Sigmoid colon (tissue), 7 donors: ENCODE measurements around the gene INTS6. TPM values are rescaled to one million over a fixed set of nuclear protein-coding genes. Genes with fewer than 3 reads are reported as not detected.

ENCODE experiments used
- DNase-seq: peaks from one replicate; pipeline ENCODE4 v3.0.0-alpha.2; 2019
- H3K27ac ChIP-seq, 4 donors: fragments of 200-600 bp; sonication (generic); one replicate each; pipeline ENCODE4 v1.5.1; 2016 to 2019; ENCODE audit warnings: mild to moderate bottlenecking in 1 of 4
- H3K27me3 ChIP-seq, 3 donors: fragments of 200-600 bp; sonication (generic); one replicate each; pipeline ENCODE4 v1.5.1; 2019; ENCODE audit warnings: mild to moderate bottlenecking in 1 of 3
- H3K36me3 ChIP-seq, 4 donors: fragments of 200-600 bp; sonication (generic); one replicate each; pipeline ENCODE4 v1.5.1; 2016 to 2019
- H3K4me1 ChIP-seq, 4 donors: fragments of 200-600 bp; sonication (generic); one replicate each; pipeline ENCODE4 v1.5.1; 2017 to 2019
- H3K4me3 ChIP-seq, 4 donors: fragments of 200-600 bp; sonication (generic); one replicate each; pipeline ENCODE4 v1.5.1; 2017 to 2019; ENCODE audit warnings: mild to moderate bottlenecking in 2 of 4, moderate library complexity in 1 of 4
- H3K9me3 ChIP-seq, 4 donors: fragments of 200-600 bp in 3 of 4; sonication (generic) in 3 of 4; one replicate each; pipeline versions ENCODE4 v1.5.1 to v1.6.1; 2013 to 2019
- CTCF ChIP-seq, 4 experiments: fragments of 450-650 bp in 3 of 4; fragments of 200-600 bp in 1 of 4; IDR thresholded peaks; one replicate each; pipeline ENCODE4 v1.5.1; 2016 to 2019; ENCODE audit warnings: antibody characterized with exemption in 4 of 4, mild to moderate bottlenecking in 3 of 4, moderate library complexity in 2 of 4
- EP300 ChIP-seq, 4 donors: sonication (generic); formaldehyde crosslinking; IDR thresholded peaks; one replicate each; pipeline ENCODE4 v1.6.1; 2017; ENCODE audit warnings: antibody characterized with exemption in 4 of 4
- POLR2A ChIP-seq, 2 donors: fragments of 450-650 bp; IDR thresholded peaks; one replicate each; pipeline ENCODE4 v1.6.1; 2016; ENCODE audit warnings: antibody characterized with exemption in 2 of 2, mild to moderate bottlenecking in 2 of 2, moderate library complexity in 2 of 2
- POLR2AphosphoS5 ChIP-seq, 4 donors: sonication (generic); formaldehyde crosslinking; IDR thresholded peaks; one replicate each; pipeline ENCODE4 v1.6.1; 2017; ENCODE audit warnings: antibody characterized with exemption in 4 of 4
- WGBS, 2 donors: extraction: QIAGEN DNeasy Blood & Tissue Kit; methylation state at CpG; one replicate each; pipeline ENCODE4 v1.1.7; 2013; 5-methylcytosine and 5-hydroxymethylcytosine counted together
- intact Hi-C: fragments of 100-400 bp; cut with DNase I; formaldehyde crosslinking; loops from one replicate; pipeline ENCODE4 v1.15.1; 2023
- polyA plus RNA-seq, 3 donors: library from polyadenylated mRNA; stranded (reverse); fragments of 200-250 nt; gene quantifications; one replicate each; pipeline ENCODE4 v1.2.3, GENCODE V29; 2013
- total RNA-seq, 4 donors: library from RNA; depleted of rRNA; stranded (reverse); fragments of >200 nt; gene quantifications; one replicate each; pipeline ENCODE4 v1.1.0, GENCODE V29; 2016
- donor health status: healthy with polysubstance abuse.
- donor health status: Bipolar disorder and iron deficiency.
- donor health status: healthy.

The INTS6 gene
- total and polyA plus RNA-seq, 7 donors = 6.7 to 43.3 (median 30.0) TPM

DNA sequence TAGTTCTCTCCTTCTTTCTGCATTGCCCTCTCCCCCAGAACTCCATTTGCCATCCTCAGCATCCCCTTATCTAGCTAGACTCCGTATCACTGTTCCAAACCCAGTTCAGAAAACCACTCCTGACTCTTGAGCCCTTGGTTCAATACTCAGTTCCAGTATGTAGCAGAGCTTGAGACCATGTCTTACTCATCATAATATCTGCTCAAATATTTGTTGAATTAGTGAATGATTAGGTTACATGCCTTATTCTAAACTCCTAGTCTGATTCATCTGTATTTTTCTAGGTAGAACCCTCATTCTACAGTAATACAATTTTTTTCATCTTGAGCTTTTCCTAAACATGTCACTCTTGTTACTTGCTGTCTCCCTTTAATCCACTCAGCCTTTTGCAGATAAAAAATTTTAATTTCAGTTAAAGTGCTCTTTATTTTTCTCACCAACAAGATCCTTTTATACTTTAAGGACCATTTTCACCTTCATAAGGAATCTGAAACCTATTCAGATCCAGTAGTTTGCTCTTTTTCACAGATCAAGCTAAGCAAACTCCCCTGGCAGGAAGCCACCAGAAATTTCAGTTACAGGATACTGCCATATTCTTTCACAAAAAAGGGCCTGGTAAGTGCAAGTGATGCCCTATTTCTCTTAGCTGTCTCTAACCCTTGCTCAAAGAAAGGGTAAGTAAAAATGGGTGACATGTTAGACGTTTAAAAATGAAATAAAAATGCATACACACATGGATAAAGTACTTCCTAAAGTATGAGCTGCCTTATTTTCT, 23.1 kb upstream of the INTS6 start:
- intact Hi-C loops = no loop called here
- Histone ChIP-seq H3K27ac (no peak overlapping the region), H3K4me3 (no peak overlapping the region), H3K27me3 (no peaks in the 10 kb centered on the region), H3K36me3 (no peaks in the 10 kb centered on the region), H3K9me3 (no peaks in the 10 kb centered on the region), H3K4me1 (no peaks in the 10 kb centered on the region)
- WGBS, 2 donors = 43 to 62% methylated on average over 2 of the region's 2 CpGs
- no peak for DNase-seq
- TF ChIP-seq CTCF (IDR thresholded peaks at IDR 0.05) = no peak
- TF ChIP-seq POLR2AphosphoS5 (IDR thresholded peaks at IDR 0.05) = no peak
- no peak for TF ChIP-seq POLR2A (IDR thresholded peaks at IDR 0.05)
- TF ChIP-seq EP300 (IDR thresholded peaks at IDR 0.05) = no peak

- WGBS, 2 donors = 94 to 95% methylated on average over 2 of the region's 2 CpGs
- H3K4me3 ChIP-seq = no peak overlapping the region
- no peak for DNase-seq
- H3K27me3 ChIP-seq = no peaks in the 10 kb centered on the region
- H3K36me3 ChIP-seq = no peaks in the 10 kb centered on the region
- H3K9me3 ChIP-seq = no peaks in the 10 kb centered on the region
- TF ChIP-seq CTCF (IDR thresholded peaks at IDR 0.05) (no peak), POLR2AphosphoS5 (IDR thresholded peaks at IDR 0.05) (no peak), POLR2A (IDR thresholded peaks at IDR 0.05) (no peak), EP300 (IDR thresholded peaks at IDR 0.05) (no peak)
- intact Hi-C loops = no loop called here
- H3K4me1 ChIP-seq = no peaks in the 10 kb centered on the region
- H3K27ac ChIP-seq = no peak overlapping the region
Measured at GRCh38 chr13:51469790-51470189, 17.0 kb upstream of the INTS6 start.

DNA sequence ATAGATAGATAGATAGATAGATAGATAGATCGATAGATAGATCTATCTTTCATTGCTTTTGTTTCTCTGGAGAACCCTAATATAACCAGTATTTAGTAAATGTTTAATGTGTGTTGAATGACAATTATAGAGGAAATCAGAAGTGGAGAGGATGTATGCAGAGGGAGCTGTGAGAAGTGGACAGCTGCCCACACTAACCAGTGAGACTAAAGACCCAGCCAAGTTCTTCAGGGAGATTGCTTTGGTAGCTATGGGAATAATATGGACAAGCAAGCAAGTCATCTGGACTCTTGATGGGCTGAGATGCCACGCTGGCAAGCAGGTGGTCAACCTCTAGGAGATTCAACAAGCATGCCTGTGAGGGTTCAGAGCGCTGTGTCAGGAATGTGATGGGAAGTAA, 14.9 kb upstream of the INTS6 start:
- Histone ChIP-seq H3K36me3 (no peaks in the 10 kb centered on the region), H3K9me3 (no peaks in the 10 kb centered on the region), H3K27ac (no peak overlapping the region), H3K4me3 (no peak overlapping the region), H3K27me3 (no peaks in the 10 kb centered on the region), H3K4me1 (no peaks in the 10 kb centered on the region)
- no peak for DNase-seq
- TF ChIP-seq POLR2A (IDR thresholded peaks at IDR 0.05) (no peak), EP300 (IDR thresholded peaks at IDR 0.05) (no peak), CTCF (IDR thresholded peaks at IDR 0.05) (no peak), POLR2AphosphoS5 (IDR thresholded peaks at IDR 0.05) (no peak)
- 94 to 95% methylated on average over 3 of the region's 3 CpGs for WGBS, 2 donors
- intact Hi-C loops = no loop called here

- H3K27me3 ChIP-seq = no peaks in the 10 kb centered on the region
- DNase-seq = no peak
- no peak overlapping the region for H3K4me3 ChIP-seq
- intact Hi-C loops = no loop called here
- H3K27ac ChIP-seq = no peak overlapping the region
- no peaks in the 10 kb centered on the region for H3K9me3 ChIP-seq
- TF ChIP-seq EP300 (IDR thresholded peaks at IDR 0.05) = no peak
- no peak for TF ChIP-seq POLR2AphosphoS5 (IDR thresholded peaks at IDR 0.05)
- no peak for TF ChIP-seq POLR2A (IDR thresholded peaks at IDR 0.05)
- TF ChIP-seq CTCF (IDR thresholded peaks at IDR 0.05) = no peak
- H3K4me1 ChIP-seq = no peaks in the 10 kb centered on the region
- no peaks in the 10 kb centered on the region for H3K36me3 ChIP-seq
Measured at GRCh38 chr13:51465124-51465523, 12.3 kb upstream of the INTS6 start.
